HG02981 (cell line): ENCODE results near the gene CAMK4.
A peak's percentile ranks its signal among the peaks of the same experiment; 100 is the strongest.

ENCODE experiments used
- ATAC-seq: cut with Tn5 transposase; IDR thresholded peaks from one replicate; pipeline ENCODE4 v1.9.1; 2021; ENCODE audit warnings: mild to moderate bottlenecking, moderate library complexity; ENCODE audit not compliant: unreplicated experiment

The CAMK4 gene

DNA sequence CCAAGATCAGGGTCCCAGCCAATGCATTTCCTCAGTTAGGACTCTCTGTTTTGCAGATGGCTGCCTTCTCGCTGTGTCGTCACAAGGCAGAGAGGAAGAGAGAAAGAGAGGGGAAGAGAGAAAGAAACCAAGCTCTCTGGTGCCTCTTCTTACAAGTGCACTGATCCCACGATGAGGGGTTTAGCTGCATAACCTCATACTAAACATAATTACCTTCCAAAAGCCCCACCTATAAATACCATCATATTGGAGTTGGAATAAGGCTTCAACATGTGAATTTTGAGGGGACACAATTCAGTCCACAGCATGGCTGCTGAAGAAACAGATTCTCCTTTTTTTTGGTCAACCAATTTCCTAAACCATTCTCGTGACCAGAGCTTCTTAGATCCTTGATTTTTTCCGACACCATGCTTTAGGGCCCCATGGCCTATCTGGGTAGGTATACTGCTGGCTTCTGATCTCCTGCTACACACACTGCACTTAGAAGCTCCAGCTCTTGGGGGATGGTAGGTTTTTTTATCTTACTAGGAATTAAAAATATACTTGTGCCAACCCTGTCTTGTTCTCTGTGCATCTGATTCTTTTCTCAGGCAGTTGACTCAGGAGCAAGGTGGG lies 5.1 kb downstream of the CAMK4 start:
- ATAC-seq = no peak

DNA sequence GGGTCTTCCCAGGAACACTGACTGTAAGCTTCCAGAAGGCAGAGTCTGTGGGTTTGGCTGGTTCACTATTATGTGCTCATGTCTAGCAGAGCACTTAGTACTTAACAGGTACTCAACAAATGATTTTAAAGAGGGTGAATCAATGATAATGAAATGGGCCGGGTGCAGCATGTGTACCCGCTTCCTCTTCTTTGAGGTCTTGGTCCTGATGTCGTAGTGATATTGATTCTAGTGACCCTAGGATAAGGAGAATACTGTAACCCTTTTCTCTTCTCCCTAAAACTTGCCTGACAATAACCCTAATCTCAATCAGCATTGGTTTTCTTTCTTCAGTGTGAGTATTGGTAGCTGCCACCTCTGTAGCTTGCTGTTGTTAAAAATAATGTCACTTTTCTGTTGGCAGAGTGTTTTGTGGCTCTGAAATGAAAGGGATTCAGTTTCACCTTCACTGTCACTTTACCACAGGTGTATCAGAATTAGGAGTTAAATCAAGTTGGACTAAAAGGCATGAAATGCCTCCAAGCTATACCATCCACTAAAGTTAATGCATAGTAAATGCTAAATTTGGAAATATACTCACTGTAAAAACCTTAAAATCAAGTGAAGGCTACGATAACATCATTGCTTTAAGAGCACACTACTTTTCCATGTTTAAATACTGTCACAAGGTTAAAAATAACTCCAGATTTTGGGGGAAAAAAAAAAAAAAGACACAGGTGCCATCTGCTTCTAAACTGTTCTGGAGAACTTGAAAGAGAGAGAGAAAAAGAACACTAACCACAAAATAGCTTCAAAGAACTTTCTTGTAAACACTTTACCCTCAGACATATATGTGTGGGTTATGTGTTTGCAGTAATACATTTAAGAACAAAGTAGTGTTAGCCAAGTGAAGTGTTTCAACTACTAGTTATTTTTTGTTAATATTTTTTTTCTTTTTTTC lies 6.0 kb downstream of the CAMK4 start:
- ATAC-seq = peak; percentile 44

DNA sequence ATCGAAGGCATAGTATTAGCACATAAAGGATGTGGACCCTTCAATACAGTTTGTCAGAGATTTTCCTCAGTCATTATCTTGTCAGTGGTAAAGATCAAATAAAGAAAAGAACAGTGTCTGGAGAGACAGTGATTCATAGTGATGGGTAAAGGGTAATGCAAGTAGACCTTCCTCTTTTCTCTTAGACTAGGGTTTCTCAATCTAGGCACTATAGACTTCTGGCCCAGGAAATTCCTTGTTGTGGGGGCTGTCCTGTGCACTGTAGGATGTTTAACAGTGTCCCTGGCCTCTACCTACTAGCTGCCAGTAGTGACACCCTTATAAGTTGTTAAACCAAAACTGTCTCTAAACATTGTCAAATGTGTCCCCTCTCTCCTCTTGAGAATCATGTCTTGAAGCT lies 6.9 kb downstream of the CAMK4 start:
- ATAC-seq = no peak

DNA sequence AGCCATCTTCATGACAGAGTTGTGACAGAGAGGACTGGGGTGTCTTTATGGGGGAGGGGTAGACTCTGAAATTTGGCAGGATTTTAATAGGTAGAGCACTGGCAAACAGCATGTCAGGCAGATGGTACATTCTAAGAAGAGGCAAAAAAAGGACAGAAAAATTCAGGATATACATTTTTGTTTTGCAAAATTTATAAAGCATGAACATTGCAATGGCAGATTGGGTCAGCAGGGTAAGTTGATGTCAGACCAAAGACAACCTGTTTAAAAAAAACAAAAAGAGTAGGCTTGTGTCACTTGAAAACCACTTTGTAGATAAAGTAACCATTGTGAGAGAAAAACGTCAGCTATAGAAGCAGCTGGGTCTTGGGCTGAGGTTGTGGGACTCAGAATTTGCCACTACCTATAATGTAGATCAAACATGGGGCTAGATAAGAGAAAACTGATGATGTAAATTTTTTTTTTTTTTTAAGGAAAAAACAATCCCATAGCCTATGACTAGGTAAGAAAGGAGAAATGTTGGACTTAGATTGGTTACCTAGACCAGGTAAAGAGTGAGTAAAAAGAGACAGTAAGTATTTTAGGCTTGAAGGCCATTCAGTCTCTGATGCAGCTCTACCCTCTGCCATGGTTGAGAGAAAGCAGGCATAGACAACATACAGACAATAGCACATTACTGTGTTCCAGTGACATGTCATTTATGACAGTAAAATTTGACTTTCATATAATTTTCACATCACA lies 8.3 kb downstream of the CAMK4 start:
- ATAC-seq = no peak

DNA sequence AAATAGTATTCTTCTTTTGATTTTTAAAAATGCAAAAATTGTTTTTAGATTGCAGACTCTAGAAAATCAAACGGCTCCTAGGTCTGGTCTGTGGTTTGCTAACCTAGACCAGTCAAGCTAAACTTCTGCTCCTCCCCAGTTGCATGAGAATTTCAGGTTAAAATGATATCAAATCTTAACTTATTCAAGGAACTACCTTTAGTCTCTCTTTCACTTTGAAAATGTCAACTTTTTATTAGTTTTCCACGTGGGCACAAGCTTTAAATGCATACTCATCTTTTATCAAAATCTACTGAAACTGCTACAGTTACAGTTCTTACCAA lies 8.8 kb downstream of the CAMK4 start:
- no peak for ATAC-seq

DNA sequence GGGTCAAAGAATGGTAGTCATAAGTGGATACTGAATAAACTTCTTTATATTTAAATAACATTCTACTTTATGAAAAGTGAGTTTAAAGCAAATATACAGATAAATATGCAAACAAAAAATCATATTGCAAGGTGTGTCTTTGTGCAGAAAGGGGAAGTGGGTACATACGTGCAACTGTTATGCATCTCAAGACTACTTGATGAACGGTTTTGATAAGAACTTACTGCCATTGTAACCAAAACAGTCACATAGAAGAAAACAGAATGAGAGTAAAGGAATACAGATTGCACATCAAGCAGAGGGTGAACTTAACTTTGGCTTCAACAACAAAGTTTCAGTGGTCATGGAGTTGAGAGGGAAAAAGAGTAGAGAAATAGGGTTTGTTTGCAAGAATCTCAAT lies 9.9 kb downstream of the CAMK4 start:
- peak; percentile 42 for ATAC-seq

DNA sequence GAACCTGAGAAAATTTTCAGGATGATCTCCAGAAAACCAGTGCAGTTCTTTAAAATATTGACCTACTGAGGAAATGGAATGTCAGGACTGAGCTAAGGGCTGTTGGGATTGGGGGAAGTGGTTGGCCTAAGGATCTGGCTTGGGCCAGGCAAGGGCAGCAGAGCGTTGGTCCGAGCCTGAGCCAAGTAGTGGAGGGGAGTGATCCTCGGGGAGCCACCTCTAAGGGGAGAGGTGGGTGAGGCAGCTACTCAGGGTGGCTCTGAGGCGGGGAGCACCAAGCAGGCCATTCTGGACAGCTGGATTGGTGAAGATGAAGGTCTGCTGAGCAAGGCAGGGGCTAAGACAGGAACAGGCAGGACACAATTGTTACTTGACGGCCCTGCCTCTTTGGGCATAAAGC lies 11.5 kb downstream of the CAMK4 start:
- no peak for ATAC-seq

DNA sequence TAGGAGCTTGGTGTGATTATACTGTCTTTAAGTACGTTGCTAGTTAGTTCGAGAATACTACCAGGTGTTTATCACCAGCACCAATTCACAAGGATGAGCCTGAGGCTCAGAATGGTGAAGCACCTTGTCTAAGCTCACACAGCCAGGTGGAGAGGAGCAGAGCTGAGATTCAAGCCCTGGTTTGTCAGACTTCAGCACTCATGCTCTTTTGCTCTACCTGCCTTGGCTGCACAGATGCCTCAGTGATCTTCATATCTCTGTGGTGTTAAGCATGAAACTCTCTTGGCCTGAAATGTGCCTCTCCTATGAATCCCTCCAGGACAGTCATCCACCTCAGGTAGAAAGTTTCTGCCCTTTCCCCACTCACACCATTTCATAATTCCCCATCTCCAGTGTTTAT lies 12.2 kb downstream of the CAMK4 start:
- ATAC-seq = no peak

DNA sequence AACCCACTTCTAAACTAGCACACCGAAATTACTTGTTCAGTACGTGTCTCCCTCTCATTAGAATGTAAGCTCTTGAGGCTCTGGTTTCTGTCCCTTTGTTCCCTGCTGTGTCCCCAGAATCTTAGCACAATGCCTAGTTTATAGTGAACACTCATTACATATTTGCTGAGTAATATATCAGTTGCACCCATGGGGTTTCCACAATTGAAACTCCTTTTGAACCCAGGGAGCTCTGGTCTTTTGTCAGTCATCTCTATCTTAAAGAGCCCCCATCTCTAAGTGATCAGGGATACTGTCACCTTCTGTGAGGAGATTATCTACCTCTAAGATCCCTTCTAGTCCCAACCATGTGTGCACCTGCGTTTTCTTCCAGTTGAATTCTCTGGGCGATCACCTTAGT lies 12.8 kb downstream of the CAMK4 start:
- ATAC-seq = no peak

DNA sequence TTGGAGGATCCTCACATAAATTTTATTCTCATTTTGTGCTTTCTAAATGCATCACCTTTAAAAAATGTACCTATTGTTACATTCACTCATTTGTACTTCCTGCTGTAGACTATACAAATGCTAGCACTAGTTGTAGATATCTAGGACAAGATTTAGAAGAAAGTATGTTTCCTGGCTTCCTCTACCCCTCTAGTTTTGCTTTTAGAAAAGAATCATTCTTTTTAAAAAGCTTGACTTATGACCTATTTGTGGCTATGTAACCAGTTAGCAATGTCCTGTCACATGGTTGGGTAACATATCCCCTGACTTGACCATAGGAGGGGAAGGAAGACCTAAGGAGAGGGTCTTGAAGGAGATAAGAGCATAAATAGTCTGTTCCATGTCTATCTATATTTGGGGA lies 13.3 kb downstream of the CAMK4 start:
- no peak for ATAC-seq

DNA sequence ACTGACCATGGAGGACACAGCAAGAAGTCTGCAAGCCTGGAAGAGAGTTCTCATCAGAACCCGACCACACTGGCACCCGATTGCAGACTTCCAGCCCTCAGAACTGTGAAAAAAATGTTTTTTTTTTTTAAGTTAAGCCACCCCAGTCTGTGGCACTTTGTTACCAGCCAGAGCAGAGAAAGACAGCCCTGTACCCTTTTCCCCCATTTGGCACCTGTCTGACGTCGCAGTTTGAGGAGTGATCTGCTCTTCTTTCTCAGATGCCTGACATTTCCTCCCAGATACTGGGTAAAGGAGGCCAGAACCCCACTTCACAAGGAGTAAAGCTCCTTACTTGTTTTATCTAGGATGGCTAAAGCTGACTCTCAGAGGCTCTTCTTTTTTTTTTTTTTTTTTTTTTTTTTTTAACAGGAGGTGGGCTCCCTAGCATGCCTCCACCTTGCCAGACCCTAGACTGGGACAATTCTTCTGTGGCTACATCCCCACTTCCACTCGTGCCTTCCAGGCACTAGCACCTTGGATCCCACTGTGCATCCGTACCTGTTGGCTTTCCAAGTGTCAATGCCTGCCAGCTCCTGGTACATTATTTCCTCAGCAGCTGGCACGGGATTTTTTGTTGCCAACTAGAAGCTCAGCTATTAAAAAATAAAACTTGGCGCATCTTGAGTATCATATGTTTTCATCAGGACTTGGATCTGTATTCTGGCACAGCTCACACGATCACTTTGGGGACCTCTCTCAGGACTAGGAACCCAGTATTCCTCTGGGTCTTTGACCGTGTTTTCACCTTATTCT lies 14.4 kb downstream of the CAMK4 start:
- ATAC-seq = no peak

DNA sequence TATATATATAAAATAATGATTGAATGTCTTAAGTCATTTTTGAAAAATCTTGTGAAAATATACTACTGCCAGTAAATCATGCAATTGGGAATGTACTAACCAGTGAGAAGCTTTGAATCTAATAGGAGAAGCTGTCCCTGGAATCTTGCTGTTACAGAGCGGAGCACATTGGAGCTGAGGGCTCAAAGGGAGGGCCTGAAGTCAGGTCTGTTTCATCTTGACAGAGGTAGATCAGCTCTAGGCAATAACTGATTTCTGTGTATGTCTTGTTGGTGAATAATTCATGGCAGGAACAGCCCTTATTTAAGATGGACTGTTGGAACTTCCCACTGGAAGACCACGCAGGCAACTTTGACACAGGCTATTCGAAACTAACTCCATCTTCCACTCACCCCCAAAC lies 17.5 kb downstream of the CAMK4 start:
- ATAC-seq = no peak

DNA sequence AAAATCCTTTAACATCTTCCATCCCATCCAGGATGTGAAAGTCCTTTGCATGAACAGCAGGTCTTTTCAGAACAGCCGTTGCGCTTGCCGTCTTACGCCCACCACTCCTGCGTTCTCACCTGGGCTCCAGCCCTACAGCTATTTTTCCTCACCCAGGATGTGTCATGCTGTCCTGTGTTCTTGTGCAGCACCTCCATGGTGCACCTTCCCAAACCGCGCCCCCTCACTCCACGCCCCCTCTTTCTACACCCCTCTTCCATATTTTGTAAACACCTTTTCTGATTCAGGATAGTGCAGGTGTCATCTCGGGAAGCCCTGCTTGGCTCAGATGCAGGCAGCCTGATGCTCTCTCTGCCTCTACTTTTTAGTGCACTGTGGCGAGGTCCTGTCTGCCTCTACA lies 18.4 kb downstream of the CAMK4 start:
- ATAC-seq = no peak

DNA sequence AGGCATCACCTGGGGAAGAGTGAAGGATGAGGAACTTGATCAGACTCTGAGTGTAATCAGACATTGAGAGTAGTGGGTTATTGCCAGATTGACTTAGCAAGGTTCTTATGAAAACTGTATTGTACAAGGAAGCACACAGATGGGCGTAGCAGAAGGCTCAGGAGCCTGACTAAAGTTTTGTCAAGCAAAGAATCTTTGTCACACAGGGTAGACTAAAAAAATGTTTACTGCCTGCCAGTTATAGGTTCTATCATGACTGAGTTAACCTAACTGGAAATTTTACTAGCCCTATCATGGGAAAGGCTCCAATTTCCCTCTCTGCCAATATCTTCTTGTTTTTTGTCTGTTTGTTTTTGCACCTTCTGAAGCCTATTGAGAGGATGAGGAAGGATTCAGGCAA lies 19.1 kb downstream of the CAMK4 start:
- ATAC-seq = no peak

DNA sequence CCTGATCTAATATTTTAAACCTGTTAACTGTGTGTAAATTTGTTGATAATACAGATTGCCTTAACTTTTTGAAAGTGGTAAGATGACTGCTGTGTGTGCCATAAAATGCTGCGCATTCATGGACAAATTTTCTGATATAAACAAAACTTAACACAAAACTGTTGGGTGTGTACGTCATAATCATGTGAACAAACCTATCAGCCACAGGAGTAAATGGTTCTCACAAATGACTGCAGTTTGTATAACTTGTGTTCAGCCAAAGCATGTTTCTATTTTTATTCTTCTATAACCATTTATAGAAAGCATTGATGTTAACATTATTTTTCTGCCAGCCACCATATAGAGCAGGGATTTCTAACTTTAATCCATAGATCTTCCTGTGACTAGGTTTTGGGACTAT lies 21.5 kb downstream of the CAMK4 start:
- no peak for ATAC-seq

DNA sequence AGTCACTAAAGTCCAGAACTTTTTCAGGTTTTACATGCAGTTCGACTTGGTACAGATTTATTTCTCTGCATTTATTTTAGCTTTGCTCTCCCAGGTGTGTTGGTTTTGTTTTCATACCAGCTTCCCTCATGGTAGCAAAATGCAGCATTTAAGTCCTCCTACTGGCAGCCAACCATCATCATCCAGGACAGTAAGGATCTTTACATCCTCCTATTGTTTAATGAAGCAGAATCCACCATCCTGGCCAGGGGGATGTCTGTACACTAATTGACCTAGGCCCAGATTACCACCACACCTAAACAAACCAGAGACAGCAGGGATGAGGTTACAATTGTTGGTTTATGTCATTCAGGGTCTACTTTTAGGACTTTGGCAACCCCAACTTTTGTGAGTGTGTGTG lies 22.3 kb downstream of the CAMK4 start:
- no peak for ATAC-seq

DNA sequence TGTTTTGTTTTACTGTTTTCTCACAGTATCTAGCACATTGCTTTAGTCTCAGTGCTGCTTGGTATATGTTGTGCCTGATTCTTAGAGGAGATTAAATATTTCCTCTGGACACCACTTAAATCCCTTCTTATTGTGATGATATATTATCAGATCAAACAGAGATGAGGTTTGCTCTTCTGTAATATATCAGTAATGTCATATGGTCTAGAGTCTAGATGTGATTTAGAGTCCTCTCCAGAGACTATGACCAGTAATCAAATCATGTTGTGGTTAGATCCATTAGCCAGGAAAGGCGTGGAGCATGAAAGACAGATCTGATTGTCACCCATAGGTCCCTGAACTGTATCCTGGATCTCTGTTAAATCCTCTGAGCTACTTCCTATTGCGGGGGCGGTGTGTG lies 24.4 kb downstream of the CAMK4 start:
- ATAC-seq = no peak

DNA sequence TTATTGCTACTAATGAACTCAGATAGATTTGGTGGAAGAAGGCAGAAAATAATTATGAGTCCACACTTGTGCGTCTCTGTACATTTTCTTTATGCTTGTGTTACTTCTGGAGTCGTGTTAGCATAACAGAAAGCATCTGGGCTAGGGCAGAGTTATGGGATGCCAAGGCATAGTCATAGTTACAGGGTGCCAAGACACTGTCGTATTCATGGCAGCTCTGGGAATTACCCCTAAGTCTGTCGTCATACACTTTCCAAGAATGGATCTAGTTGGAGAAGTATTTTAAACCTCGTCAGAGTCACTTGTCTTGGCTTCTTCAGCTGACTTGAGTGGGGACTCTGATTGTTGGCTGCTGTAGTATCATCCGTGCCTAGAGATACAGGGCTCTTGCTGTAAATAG lies 27.7 kb downstream of the CAMK4 start:
- no peak for ATAC-seq

DNA sequence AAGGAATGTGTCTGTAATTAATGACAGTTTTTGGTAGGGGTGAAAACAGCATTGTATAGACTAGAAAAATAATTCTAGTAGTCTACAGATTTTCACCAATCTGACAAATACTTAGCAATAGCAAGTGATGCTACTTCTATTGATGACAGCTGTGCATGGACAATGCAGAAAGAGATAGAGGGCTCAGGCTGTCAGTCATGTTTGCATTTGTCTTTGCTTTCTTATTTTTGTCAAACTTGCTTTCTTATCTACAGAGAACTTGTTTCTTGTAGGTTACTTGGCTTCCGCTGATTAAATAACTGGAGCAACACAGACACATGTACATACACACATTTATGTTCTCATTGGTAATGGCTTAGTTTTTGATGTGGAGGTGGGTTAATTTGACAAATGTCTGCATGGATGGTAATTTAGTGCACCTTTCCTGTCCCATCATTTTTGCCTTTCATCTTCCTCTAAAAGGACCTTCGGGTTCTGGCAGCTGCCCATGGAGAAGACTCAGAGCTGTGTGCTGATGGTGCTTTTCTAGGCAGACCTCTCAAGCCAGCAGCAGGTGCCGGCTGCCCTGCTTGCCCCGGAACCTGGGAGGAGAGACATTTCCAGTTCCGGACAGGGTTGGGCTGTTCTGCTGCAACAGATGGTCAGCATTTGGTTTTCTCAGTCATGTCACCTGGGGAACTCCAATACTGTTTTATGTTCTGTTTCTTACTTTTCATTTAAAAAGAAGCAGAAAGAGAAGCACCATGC lies 28.8 kb downstream of the CAMK4 start:
- ATAC-seq = peak; percentile 74

DNA sequence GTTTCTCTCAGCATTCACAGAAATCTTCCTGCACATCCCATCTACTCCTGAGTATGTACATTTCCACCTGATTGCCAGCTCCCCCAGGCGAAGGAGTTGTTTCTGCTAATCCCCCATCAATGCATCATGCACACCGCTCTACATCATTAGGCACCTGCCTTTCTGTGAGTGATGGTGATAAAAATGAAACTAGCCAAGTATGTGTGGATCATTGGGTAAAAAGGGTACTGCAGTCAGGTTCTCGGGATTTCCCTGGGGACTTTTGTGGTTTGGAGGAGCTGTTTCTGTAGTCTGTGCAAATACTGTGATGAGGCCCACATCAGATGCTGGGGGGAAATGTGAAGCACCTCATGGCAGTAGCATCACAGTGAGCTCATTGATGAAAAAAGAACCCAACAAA lies 30.4 kb downstream of the CAMK4 start:
- ATAC-seq = peak; percentile 77

DNA sequence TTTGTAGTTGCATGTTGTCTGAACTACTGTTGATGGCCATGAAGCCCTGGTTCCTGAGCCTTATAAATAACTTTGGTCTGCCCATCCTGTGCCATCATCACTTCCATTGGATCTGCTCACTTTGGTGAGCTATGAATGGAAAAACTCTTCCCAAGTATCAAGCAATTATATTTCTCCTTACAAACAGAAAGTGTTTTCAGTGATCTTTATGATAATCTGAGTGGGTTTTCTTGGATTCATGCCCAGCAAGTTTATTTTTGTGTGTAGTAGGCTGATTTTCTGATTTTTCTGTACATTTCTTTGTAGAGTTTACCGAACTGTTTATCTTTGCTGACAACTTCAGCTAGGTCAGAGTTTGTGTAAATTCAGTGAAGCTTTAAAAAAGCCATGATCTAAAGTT lies 31.0 kb downstream of the CAMK4 start:
- peak; percentile 3 for ATAC-seq
